GM13977 (cell line): Measurements from ENCODE around the gene FTO.

Experiments used
- DNase-seq: peaks from one replicate; pipeline ENCODE4 v3.0.0; 2012; ENCODE audit warnings: low spot score
- in situ Hi-C: fragments of 300-500 bp; cut with MboI; formaldehyde crosslinking; loops from one replicate; pipeline ENCODE4 v1.12.0; 2022; ENCODE audit warnings: low sequenced_read_pairs, low pct_unique_long_range_greater_than_20kb, mixed read lengths, inconsistent platforms; ENCODE audit not compliant: unreplicated experiment
- TF ChIP-seq, protein P1 (sequence below): IDR thresholded peaks from 2 replicates; pipeline ENCODE4 v1.5.1; 2012; ENCODE audit warnings: mild to moderate bottlenecking, control low read depth; ENCODE audit not compliant: insufficient read depth; ENCODE audit errors: extremely low read depth, missing control alignments

The FTO gene

DNA sequence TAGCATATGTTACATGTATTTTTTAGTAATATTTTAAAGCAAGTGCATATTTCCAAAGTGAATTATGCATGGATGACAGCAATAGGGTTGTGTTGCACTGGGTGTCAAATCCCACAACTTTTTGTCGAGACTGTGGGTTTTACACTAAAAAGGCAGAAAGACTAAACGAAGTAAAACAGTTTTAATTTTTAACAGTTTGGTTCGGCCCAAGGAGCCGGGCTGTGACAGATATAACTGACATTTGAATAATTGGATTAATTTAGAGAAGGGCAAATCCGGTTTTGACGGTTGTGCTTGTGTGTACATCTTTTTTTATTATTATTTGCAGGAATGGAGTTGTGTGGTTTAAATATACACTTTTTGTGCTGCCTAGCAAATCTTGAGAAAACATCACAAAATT is 263.6 kb downstream of the FTO start:
- in situ Hi-C loops, result no loop called here
- TF ChIP-seq, protein P1, sequence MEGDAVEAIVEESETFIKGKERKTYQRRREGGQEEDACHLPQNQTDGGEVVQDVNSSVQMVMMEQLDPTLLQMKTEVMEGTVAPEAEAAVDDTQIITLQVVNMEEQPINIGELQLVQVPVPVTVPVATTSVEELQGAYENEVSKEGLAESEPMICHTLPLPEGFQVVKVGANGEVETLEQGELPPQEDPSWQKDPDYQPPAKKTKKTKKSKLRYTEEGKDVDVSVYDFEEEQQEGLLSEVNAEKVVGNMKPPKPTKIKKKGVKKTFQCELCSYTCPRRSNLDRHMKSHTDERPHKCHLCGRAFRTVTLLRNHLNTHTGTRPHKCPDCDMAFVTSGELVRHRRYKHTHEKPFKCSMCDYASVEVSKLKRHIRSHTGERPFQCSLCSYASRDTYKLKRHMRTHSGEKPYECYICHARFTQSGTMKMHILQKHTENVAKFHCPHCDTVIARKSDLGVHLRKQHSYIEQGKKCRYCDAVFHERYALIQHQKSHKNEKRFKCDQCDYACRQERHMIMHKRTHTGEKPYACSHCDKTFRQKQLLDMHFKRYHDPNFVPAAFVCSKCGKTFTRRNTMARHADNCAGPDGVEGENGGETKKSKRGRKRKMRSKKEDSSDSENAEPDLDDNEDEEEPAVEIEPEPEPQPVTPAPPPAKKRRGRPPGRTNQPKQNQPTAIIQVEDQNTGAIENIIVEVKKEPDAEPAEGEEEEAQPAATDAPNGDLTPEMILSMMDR, result no peak
- DNase-seq, result no peak

DNA sequence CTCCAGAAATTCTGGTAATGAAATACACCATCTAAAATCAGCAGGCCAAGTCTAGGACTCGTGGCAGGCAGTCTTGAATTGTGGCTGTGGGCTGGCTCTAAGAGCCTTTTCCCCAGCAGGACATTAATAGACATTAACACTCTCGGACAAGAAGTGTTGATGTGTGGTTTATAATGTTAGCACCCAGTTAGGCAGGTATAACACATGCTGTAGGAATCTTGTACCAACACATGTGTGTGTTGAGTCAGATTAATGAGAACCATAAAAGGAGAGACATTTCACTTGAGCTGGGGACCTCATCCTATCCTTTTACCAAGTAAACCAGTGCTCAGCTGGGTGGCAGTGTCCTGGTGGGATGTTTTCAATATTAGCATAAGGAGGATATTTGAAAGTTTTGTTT is 264.5 kb downstream of the FTO start:
- in situ Hi-C loops, result no loop called here
- DNase-seq, result no peak
- TF ChIP-seq, protein P1, result no peak

DNA sequence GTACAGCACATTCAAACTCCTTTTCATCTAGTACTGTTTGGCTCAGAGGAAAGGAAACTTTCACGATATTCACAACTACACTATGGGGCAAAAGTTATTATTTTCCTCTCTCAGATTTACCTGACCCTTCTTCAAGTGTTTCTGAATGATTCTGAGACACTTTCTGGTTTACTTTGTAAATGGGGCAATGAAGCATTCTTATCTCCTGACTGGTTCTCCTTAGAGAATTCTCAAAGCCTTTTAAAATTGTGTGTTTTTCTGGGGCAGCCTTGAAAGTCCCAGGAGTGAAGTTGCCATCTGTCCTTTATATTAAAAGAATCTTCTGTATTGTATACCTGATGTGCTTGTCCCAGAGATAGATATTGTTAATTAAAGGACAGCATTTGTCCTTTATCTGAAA is 264.9 kb downstream of the FTO start:
- DNase-seq, result no peak
- in situ Hi-C loops, result no loop called here
- TF ChIP-seq, protein P1, result no peak

DNA sequence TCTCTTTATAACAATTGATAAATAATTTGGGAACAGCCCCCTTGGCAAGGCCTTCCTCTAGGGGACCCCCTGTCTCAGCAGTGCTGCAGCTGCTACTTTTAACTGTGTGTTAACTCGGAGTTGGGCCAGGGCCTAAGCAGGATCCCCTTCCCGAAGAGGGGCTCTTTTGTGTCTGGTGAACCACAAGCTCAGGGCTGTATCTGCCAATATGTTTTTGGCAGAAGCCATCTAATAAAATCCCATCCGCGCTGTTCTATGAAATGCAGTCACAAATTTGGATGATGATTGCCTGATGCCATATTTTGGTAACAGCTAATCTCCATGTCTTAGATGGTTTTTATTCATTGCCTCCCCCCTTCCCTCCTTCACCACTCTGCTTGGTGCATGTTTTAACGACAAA is 267.7 kb downstream of the FTO start:
- TF ChIP-seq, protein P1, result no peak
- in situ Hi-C loops, result no loop called here
- DNase-seq, result no peak

DNA sequence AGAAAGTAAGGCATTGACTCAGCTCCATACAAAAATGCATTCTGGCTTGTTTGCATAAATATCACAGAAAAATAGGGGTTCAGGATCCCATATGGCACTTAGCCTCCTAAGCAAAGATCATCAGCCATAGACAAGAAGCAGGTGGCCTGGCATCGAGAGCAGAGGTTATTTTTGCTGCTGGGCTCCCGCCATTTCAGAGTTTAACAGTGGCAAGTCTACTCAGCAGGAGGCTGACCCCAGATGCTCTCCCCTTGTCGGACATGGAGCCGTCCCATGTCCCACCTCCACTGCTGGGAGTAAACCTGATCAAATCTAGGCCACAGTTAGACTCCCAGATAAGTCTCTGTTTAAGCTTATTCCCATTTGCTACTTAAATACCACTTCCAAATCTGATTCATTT is 269.1 kb downstream of the FTO start:
- in situ Hi-C loops, result no loop called here
- no peak for DNase-seq
- TF ChIP-seq, protein P1, result no peak

DNA sequence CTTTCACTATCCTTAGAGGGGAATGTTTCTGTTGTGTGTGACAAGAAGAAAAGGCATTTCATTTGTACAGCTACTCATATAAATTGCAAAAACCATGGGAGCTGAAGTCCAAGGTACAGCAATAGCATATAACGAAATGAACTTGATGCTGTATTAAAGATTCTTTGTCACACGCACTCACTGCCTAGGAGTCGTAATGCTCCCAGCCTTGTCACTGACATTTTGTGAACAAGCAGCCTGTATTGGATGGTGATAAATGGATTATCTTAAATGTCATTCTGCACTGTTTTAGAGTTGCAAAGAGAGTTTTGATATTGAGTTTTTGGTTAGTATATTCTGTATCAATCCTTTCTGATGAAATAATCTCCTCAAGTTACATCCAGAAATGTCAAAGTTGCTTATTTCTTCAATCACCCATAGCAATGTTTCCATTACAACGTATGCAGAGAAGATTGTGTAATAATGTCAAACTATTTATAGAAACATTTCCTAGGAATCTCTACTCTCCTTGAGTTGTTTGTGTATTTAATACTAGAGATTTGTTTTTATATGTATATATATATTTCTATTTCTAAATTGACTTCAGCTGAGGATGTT is 270.6 kb downstream of the FTO start:
- no peak for DNase-seq
- in situ Hi-C loops, result no loop called here
- TF ChIP-seq, protein P1, result no peak

DNA sequence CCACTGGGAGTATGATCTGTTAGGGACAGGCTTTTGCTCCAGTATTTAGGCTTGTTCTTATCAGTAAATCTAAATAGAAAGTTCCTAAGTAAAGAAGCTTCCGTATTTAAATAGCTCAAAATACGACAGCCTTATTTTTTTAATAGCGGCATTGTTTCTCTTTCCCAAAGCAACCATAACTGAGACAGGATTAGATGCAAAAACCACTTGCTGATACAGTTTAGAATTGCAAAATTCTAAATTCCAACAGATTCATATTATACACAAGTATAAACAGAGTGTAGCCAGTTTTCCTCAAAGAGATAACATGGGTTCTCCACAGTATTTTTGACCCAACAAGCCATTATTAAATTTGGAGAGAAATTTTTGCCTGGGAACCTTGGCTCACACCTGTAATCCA is 276.7 kb downstream of the FTO start:
- in situ Hi-C loops, result no loop called here
- no peak for DNase-seq
- TF ChIP-seq, protein P1, result no peak
